Measurements from ENCODE around the gene DPM2. TPM values are rescaled to one million over a fixed set of nuclear protein-coding genes. Genes with fewer than 3 reads are reported as not detected.

The DPM2 gene
- total RNA-seq, 6 experiments from 2014 or later, result 10.6 to 19.1 (median 13.9) TPM

- no CpG with 5 or more reads among the region's 10 CpGs for WGBS (ENCODE audit: insufficient coverage, low coverage, low lambda C conversion rate, missing lambda C conversion rate)
- H3K4me3 ChIP-seq, result no peak overlapping the region
- intact Hi-C loops (cut with DNase I), result loop anchor here (10.0 kb wide), 2 partner anchors 335 to 425 kb away; no protein-coding TSS in a partner anchor
- H3K27me3 ChIP-seq, result peaks cover 0 to 9% of the 10 kb centered on the region in 2 donors
- ATAC-seq, result no peak
- H3K27ac ChIP-seq, result no peak overlapping the region
- no peak for DNase-seq
- TF ChIP-seq CTCF (IDR thresholded peaks at IDR 0.05) (no peak), POLR2A (IDR thresholded peaks at IDR 0.05) (no peak)
- H3K4me1 ChIP-seq, result peaks cover 0 to 6% (median 2%) of the 10 kb centered on the region in 4 donors
- H3K36me3 ChIP-seq, result no peaks in the 10 kb centered on the region
- H3K9me3 ChIP-seq, result no peaks in the 10 kb centered on the region
Measured at GRCh38 chr9:127929625-127929979, 8.1 kb downstream of the DPM2 start.

- Histone ChIP-seq H3K4me1 (peaks cover 0 to 6% (median 2%) of the 10 kb centered on the region in 4 donors), H3K9me3 (no peaks in the 10 kb centered on the region), H3K27ac (no peak overlapping the region), H3K36me3 (no peaks in the 10 kb centered on the region), H3K4me3 (no peak overlapping the region), H3K27me3 (peaks cover 0 to 9% of the 10 kb centered on the region in 2 donors)
- TF ChIP-seq CTCF (IDR thresholded peaks at IDR 0.05) (no peak), POLR2A (IDR thresholded peaks at IDR 0.05) (no peak)
- WGBS (ENCODE audit: insufficient coverage, low coverage, low lambda C conversion rate, missing lambda C conversion rate), result 55% methylated on average over 8 of the region's 11 CpGs
- intact Hi-C loops (cut with DNase I), result loop anchor here (10.0 kb wide), 2 partner anchors 334 to 424 kb away; no protein-coding TSS in a partner anchor
- DNase-seq, result no peak
- no peak for ATAC-seq
Measured at GRCh38 chr9:127928676-127929624, 8.7 kb downstream of the DPM2 start.

DNA sequence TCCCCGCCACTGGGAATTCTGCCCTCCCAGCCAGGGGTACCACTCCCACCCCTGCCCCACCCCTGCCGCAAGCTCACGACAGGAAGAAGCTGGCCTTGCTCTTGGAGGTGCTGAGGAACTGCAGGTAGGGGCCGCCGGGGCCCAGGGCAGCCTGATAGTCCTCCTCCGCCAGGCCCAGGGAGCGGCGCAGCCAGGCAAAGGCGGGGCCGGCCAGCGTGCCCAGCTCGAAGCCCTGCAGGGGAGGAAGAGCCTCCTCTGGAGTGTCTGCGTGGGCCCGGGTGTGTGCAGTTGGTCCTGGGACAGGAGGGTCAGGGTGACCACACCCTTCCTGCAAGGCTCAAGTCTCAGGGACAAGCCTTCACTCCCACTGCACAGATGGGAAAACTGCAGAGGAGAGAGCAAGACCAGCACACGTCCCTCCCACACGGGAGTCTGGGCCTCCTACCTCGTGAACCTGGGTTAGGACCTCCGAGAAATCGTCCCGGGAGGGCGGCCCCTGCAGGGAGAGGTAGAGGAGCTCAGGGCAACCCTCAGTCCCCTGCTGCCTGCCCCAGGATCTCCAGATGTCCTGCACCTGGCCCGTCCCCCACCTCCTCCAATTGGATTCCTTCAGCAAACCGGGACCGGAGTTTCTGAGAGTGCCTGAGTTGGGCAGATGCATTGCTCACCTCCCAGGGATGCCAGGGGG, 9.5 kb downstream of the DPM2 start:
- Histone ChIP-seq H3K9me3 (no peaks in the 10 kb centered on the region), H3K27ac (no peak overlapping the region), H3K36me3 (no peaks in the 10 kb centered on the region), H3K4me1 (peaks cover 0 to 6% (median 2%) of the 10 kb centered on the region in 4 donors), H3K27me3 (peaks cover 0 to 9% of the 10 kb centered on the region in 2 donors), H3K4me3 (no peak overlapping the region)
- DNase-seq (no peak), ATAC-seq (peak; percentile 7 to 25 (median 12))
- TF ChIP-seq POLR2A (IDR thresholded peaks at IDR 0.05) (no peak), CTCF (IDR thresholded peaks at IDR 0.05) (no peak)
- 17% methylated on average over 1 of the region's 24 CpGs for WGBS (ENCODE audit: insufficient coverage, low coverage, low lambda C conversion rate, missing lambda C conversion rate)
- intact Hi-C loops (cut with DNase I), result loop anchor here (10.0 kb wide), 2 partner anchors 333 to 423 kb away; no protein-coding TSS in a partner anchor

DNA sequence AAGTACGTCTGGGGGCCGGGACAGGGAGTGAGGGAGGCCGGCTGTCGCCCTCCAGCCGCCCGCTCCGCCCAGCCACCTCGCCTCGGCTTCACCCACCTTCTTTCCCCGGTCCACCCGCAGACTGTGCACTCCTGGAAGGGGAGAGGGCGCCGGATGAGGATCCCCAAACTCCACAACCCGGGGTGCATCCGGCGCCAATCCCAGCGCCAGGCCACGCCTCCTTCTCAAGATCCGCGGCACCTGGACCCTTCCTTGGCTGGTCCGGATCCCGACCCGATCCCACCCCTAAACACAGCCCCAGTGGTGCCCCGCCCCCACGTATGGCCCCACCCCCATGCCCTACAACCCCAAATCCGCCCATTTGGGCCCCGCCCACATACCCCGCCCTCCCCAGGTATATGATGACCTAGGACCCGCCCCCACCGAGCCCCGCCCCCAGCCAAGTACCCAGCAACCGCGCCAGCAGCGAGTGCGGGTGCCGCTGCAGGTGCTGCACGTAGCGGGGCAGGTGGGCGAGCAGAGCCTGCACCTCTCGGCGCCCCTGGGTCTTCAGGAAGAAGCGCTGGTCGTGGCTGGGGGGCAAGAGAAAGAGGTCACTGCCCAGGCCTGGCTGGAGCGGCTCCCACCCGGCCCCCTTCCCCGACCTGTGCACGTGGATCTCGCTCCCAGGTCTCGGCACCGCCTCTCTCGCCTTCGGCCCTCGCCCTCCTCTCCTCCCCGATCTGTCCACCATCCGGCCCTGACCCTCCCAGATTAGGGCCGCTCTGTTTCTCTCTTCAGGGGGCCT, 10.3 kb downstream of the DPM2 start:
- intact Hi-C loops (cut with DNase I), result loop anchor here (10.0 kb wide), 2 partner anchors 333 to 423 kb away; no protein-coding TSS in a partner anchor
- TF ChIP-seq POLR2A (IDR thresholded peaks at IDR 0.05) (no peak), CTCF (IDR thresholded peaks at IDR 0.05) (no peak)
- no peak for DNase-seq
- no peak overlapping the region for H3K27ac ChIP-seq
- no peaks in the 10 kb centered on the region for H3K9me3 ChIP-seq
- H3K4me3 ChIP-seq, result no peak overlapping the region
- 0% methylated on average over 5 of the region's 56 CpGs for WGBS (ENCODE audit: insufficient coverage, low coverage, low lambda C conversion rate, missing lambda C conversion rate)
- H3K36me3 ChIP-seq, result no peaks in the 10 kb centered on the region
- H3K4me1 ChIP-seq, result peaks cover 0 to 6% (median 2%) of the 10 kb centered on the region in 4 donors
- peak in 2 of 4 donors; percentile 2 to 3 for ATAC-seq
- peaks cover 0 to 9% of the 10 kb centered on the region in 2 donors for H3K27me3 ChIP-seq
